Endothelial cell of umbilical vein (primary cell): Measurements from ENCODE around the gene OCRL. TPM values are rescaled to one million over a fixed set of nuclear protein-coding genes. Genes with fewer than 3 reads are reported as not detected.

Source experiments
- BruUV-seq: library from RNA; stranded (reverse); fragments of 400-500 nt; replicated peaks from 2 replicates; lab custom pipeline; 2021; lab: Mats Ljungman, UMichigan
- CTCF ChIA-PET: fragments of 300-600, 350-600 bp; sonication (Branson Sonifier 250); formaldehyde crosslinking; loops from one replicate; lab custom pipeline; 2021; ENCODE audit warnings: antibody characterized with exemption, inconsistent platforms; lab: Charles Lee
- POLR2A ChIA-PET: fragments of 300-600, 350-600 bp; sonication (Branson Sonifier 250); formaldehyde crosslinking; loops from one replicate; lab custom pipeline; 2021; ENCODE audit warnings: antibody characterized with exemption, inconsistent platforms; lab: Charles Lee
- DNase-seq: peaks from one replicate; pipeline ENCODE4 v3.0.0-alpha.2; 2011; ENCODE audit warnings: low read depth, low spot score
- FAIRE-seq: peaks from 2 replicates; lab custom pipeline; 2011; peaks lifted over from hg19 to GRCh38; lab: Jason Lieb, UNC
- H2AFZ ChIP-seq: 2 replicates; pipeline ENCODE4 v1.6.0; 2012; ENCODE audit warnings: low read depth, low read length, control low read depth, inconsistent platforms
- H3K27ac ChIP-seq: 2 replicates; pipeline ENCODE4 v1.5.1; 2011; ENCODE audit warnings: low read depth, mild to moderate bottlenecking, control low read depth, low read length, moderate library complexity; ENCODE audit not compliant: insufficient read depth
- H3K27me3 ChIP-seq, 2 experiments: 2 replicates each; pipeline versions ENCODE4 v1.6.0 to v1.6.1; 2011; ENCODE audit warnings: low read length in 2 of 2, mixed read lengths in 1 of 2; ENCODE audit not compliant: control insufficient read depth in 2 of 2, insufficient read depth in 2 of 2
- H3K36me3 ChIP-seq, 2 experiments: 2 replicates in 1 of 2; 3 replicates in 1 of 2; pipeline ENCODE4 v1.5.1; 2011; ENCODE audit warnings: low read length in 2 of 2, mild to moderate bottlenecking in 1 of 2, moderate library complexity in 1 of 2; ENCODE audit not compliant: control insufficient read depth in 2 of 2, insufficient read depth in 2 of 2; ENCODE audit errors: extremely low read depth in 1 of 2
- H3K4me1 ChIP-seq: 3 replicates; pipeline ENCODE4 v1.5.1; 2011; ENCODE audit warnings: mild to moderate bottlenecking, low read length; ENCODE audit not compliant: control insufficient read depth, insufficient read depth; ENCODE audit errors: extremely low read depth
- H3K4me2 ChIP-seq: 2 replicates; pipeline ENCODE4 v1.6.1; 2011; ENCODE audit warnings: low read length, control low read depth, mixed read lengths; ENCODE audit not compliant: insufficient read depth
- H3K4me3 ChIP-seq, 3 experiments: fragments of 200-600 bp in 1 of 3; sonication (generic), shearing (Covaris generic) in 1 of 3; replicated peaks in 1 of 3; 2 replicates each; pipeline ENCODE4 v1.5.1; 2011 to 2016; ENCODE audit warnings: control low read depth in 3 of 3, low read length in 3 of 3, mild to moderate bottlenecking in 2 of 3, inconsistent platforms in 1 of 3, low read depth in 1 of 3, moderate library complexity in 1 of 3; ENCODE audit not compliant: insufficient read depth in 1 of 3
- H3K79me2 ChIP-seq: 2 replicates; pipeline ENCODE4 v1.6.0; 2012; ENCODE audit warnings: low read length, inconsistent platforms; ENCODE audit not compliant: control insufficient read depth, insufficient read depth
- H3K9ac ChIP-seq: replicated peaks from 2 replicates; pipeline ENCODE3; 2011; ENCODE audit warnings: low read length, control low read depth; ENCODE audit not compliant: insufficient read depth; ENCODE audit errors: extremely low read depth
- H3K9me1 ChIP-seq: replicated peaks from 3 replicates; pipeline ENCODE4 v1.6.0; 2011; ENCODE audit warnings: mild to moderate bottlenecking, low read length; ENCODE audit not compliant: control insufficient read depth, insufficient read depth; ENCODE audit errors: extremely low read depth
- H3K9me3 ChIP-seq: replicated peaks from 2 replicates; pipeline ENCODE4 v1.5.1; 2012; ENCODE audit warnings: low read length, inconsistent platforms; ENCODE audit not compliant: control insufficient read depth, insufficient read depth
- H4K20me1 ChIP-seq: replicated peaks from 2 replicates; pipeline ENCODE3; 2011; ENCODE audit warnings: mild to moderate bottlenecking, low read length; ENCODE audit not compliant: control insufficient read depth, insufficient read depth; ENCODE audit errors: extremely low read depth
- EZH2 ChIP-seq: IDR thresholded peaks from 2 replicates; pipeline ENCODE4 v1.6.1; 2012; ENCODE audit warnings: borderline replicate concordance, low read depth, mild to moderate bottlenecking, moderate library complexity, low read length, inconsistent platforms; ENCODE audit not compliant: severe bottlenecking
- FOS ChIP-seq: IDR thresholded peaks from 2 replicates; pipeline ENCODE4 v1.6.1; 2011; ENCODE audit warnings: mild to moderate bottlenecking, low read length, moderate library complexity, borderline replicate concordance; ENCODE audit not compliant: insufficient read depth
- GATA2 ChIP-seq: IDR thresholded peaks from 2 replicates; pipeline ENCODE4 v1.7.0; 2011; ENCODE audit warnings: low read depth, mild to moderate bottlenecking, moderate library complexity, mixed read lengths, low read length; ENCODE audit not compliant: insufficient read length, insufficient read depth
- JUN ChIP-seq: IDR thresholded peaks from 2 replicates; pipeline ENCODE4 v1.6.1; 2011; ENCODE audit warnings: borderline replicate concordance, low read depth; ENCODE audit not compliant: insufficient read length, insufficient read depth
- MYC ChIP-seq: IDR thresholded peaks from one replicate; pipeline ENCODE4 v1.6.1; 2011; ENCODE audit warnings: mild to moderate bottlenecking, low read depth, low read length
- POLR2A ChIP-seq: IDR thresholded peaks from 2 replicates; pipeline ENCODE4 v1.6.1; 2012; ENCODE audit warnings: low read depth, mild to moderate bottlenecking, control low read depth, low read length
- POLR2AphosphoS5 ChIP-seq: IDR thresholded peaks from 2 replicates; pipeline ENCODE4 v1.6.1; 2012; ENCODE audit warnings: low read depth, mild to moderate bottlenecking, control low read depth, low read length, moderate library complexity; ENCODE audit not compliant: insufficient read depth
- dilution Hi-C: fragments of 300-500 bp; cut with MboI; formaldehyde crosslinking; loops from one replicate; pipeline ENCODE4 v1.15.0; 2019; ENCODE audit warnings: low sequenced_read_pairs; ENCODE audit not compliant: extremely low pct_ligation_motif_present
- intact Hi-C: fragments of 100-400 bp; cut with micrococcal nuclease; formaldehyde crosslinking; loops from one replicate; pipeline ENCODE4 v1.10.0; 2022
- polyA plus RNA-seq, 4 experiments: library from polyadenylated mRNA; depleted of rRNA in 3 of 4; stranded (reverse) in 3 of 4; unstranded in 1 of 4; fragments of >200 nt; gene quantifications; 2 replicates each; pipeline versions ENCODE4 v1.2.1 to v1.2.3, GENCODE V29; 2011 to 2012; ENCODE audit warnings: missing spikeins in 1 of 4
- total RNA-seq: library from RNA; stranded (reverse); gene quantifications from 2 replicates; pipeline ENCODE4 v1.2.3, GENCODE V29; 2021
- TF ChIP-seq, protein P1 (sequence below), 2 donors: IDR thresholded peaks; 1 replicate in 1 of 2; 2 replicates in 1 of 2; pipeline ENCODE4 v1.5.1; 2011; ENCODE audit warnings: low read length in 2 of 2, mild to moderate bottlenecking in 2 of 2, moderate library complexity in 2 of 2, control low read depth in 1 of 2, inconsistent platforms in 1 of 2, low read depth in 1 of 2; ENCODE audit not compliant: insufficient read depth in 1 of 2; ENCODE audit errors: extremely low read depth in 1 of 2
- TF ChIP-seq, protein P2 (sequence below): IDR thresholded peaks from 2 replicates; pipeline ENCODE4 v1.6.1; 2011; ENCODE audit not compliant: insufficient read depth, insufficient read length

The OCRL gene
- total and polyA plus RNA-seq, 2 donors (not counting 3 experiments of a cell fraction or from before 2014, with no cell fraction given) = 14.6 to 20.9 TPM

- intact Hi-C loops = no loop called here
- CTCF ChIA-PET = interaction anchor here (1.1 to 8.1 kb wide), 3 partner anchors 10 to 84 kb away, joined by 3 to 142 read pairs (median 15); no protein-coding TSS in a partner anchor
- Histone ChIP-seq H3K36me3 (peaks cover 0 to 3% of the 10 kb centered on the region in 2 experiments), H3K4me2 (no peak overlapping the region), H3K4me1 (peaks cover 7% of the 10 kb centered on the region), H3K9me1 (no peaks in the 10 kb centered on the region), H3K4me3 (no peak overlapping the region), H3K27me3 (no peaks in the 10 kb centered on the region), H2AFZ (no peak overlapping the region), H3K79me2 (no peaks in the 10 kb centered on the region), H3K9me3 (no peaks in the 10 kb centered on the region), H4K20me1 (no peaks in the 10 kb centered on the region), H3K9ac (no peak overlapping the region), H3K27ac (no peak overlapping the region)
- no TSS peak for BruUV-seq
- POLR2A ChIA-PET = no interaction called here
- FAIRE-seq = no peak
- TF ChIP-seq GATA2 (no peak), POLR2A (no peak), POLR2AphosphoS5 (no peak), EZH2 (no peak), FOS (no peak), MYC (no peak), JUN (no peak)
- TF ChIP-seq, protein P1, sequence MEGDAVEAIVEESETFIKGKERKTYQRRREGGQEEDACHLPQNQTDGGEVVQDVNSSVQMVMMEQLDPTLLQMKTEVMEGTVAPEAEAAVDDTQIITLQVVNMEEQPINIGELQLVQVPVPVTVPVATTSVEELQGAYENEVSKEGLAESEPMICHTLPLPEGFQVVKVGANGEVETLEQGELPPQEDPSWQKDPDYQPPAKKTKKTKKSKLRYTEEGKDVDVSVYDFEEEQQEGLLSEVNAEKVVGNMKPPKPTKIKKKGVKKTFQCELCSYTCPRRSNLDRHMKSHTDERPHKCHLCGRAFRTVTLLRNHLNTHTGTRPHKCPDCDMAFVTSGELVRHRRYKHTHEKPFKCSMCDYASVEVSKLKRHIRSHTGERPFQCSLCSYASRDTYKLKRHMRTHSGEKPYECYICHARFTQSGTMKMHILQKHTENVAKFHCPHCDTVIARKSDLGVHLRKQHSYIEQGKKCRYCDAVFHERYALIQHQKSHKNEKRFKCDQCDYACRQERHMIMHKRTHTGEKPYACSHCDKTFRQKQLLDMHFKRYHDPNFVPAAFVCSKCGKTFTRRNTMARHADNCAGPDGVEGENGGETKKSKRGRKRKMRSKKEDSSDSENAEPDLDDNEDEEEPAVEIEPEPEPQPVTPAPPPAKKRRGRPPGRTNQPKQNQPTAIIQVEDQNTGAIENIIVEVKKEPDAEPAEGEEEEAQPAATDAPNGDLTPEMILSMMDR (IDR thresholded peaks at IDR 0.05; ENCODE audit: extremely low read depth in 1 of 2, insufficient read depth in 1 of 2, low read depth in 1 of 2, low read length in 2 of 2) = no peak
- TF ChIP-seq, protein P2, sequence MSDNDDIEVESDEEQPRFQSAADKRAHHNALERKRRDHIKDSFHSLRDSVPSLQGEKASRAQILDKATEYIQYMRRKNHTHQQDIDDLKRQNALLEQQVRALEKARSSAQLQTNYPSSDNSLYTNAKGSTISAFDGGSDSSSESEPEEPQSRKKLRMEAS = no peak
- DNase-seq = no peak
- dilution Hi-C loops = no loop called here
Measured at GRCh38 chrX:129641469-129641868, 101.4 kb downstream of the OCRL start.
